ENCODE results near the gene BBC3.
"Not testable (repeated sequence)": the region's sequence is repeated elsewhere in the genome, so short reads cannot be mapped to it uniquely, and the experiment has no call there.

Gene BBC3, protein sequence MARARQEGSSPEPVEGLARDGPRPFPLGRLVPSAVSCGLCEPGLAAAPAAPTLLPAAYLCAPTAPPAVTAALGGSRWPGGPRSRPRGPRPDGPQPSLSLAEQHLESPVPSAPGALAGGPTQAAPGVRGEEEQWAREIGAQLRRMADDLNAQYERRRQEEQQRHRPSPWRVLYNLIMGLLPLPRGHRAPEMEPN
- 15.5 to 42.5 (median 25.2) reads per million in 3 donors for total RNA-seq

DNA sequence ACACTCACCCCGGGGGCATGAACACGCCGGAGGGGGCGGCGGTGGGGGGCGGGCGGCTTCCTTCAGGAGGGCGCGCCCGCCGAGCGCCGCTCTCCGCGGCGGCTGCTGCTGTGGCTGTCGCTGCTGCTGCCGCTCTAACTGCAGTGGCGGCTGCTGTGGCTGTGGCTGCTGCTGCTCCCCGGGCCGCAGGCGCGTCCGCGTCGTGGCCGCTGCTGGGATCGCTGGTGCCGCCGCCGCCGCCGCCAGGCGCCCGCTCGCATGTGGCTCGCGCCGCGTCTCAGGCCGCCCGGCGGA is at the start of gene BBC3:
TSS of gene BBC3 (minus strand) at position 279 of the 294 bp plus-strand sequence. CDS start 2,768 bp downstream, outside the sequence.
- Histone ChIP-seq H3K27ac (ENCODE audit: insufficient read depth, low read length, poor library complexity, severe bottlenecking) (peak within 1 kb of the TSS; percentile 83), H3K27me3 (replicated peaks; ENCODE audit: control insufficient read depth, insufficient read depth, low read length, poor library complexity, severe bottlenecking) (no peaks in the 10 kb centered on the region), H3K4me1 (ENCODE audit: control insufficient read depth, insufficient read depth, low read length, poor library complexity, severe bottlenecking) (peaks cover 38% of the 10 kb centered on the region), H3K9me3 (ENCODE audit: control insufficient read depth, low read length) (no peaks in the 10 kb centered on the region), H3K36me3 (ENCODE audit: control insufficient read depth, insufficient read depth, low read length) (no peaks in the 10 kb centered on the region), H3K4me3 (ENCODE audit: insufficient read depth, low read depth, low read length, poor library complexity, severe bottlenecking) (peak within 1 kb of the TSS; percentile 84)
- no peak for DNase-seq

DNA sequence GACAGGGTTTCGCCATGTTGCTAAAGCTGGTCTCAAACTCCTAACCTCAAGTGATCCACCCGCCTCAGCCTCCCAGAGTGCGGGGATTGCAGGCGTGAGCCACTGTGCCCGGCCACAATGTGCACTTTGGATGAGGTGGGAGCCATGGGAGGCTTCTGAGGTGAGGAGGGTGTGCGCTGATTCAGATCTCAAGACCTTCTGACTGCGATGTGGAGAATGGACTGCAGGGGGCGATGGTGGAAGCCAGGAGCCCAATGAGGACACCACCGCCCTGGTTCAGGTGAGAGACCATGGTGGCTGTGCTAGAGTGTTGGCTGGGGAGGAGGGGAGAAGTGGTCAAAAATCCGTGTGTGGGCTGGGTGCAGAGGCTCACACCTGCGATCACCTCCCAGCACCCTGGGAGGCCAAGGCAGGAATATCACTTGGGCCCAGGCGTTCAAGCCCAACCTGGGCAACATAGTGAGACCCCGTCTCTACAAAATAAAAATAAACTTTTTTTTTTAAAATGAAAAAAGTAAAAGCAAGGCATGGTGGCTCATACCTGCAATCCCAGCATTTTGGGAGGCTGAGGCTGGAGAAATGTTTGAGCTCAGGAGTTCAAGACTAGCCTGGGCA is 49.3 kb upstream of the BBC3 start:
- H3K27ac ChIP-seq (ENCODE audit: insufficient read depth, low read length, poor library complexity, severe bottlenecking): no peak overlapping the region
- no peaks in the 10 kb centered on the region for H3K36me3 ChIP-seq (ENCODE audit: control insufficient read depth, insufficient read depth, low read length)
- H3K4me1 ChIP-seq (ENCODE audit: control insufficient read depth, insufficient read depth, low read length, poor library complexity, severe bottlenecking): no peaks in the 10 kb centered on the region
- peak in 1 of 3 donors; percentile 25 for DNase-seq
- H3K9me3 ChIP-seq (ENCODE audit: control insufficient read depth, low read length): no peaks in the 10 kb centered on the region
- H3K4me3 ChIP-seq (ENCODE audit: insufficient read depth, low read depth, low read length, poor library complexity, severe bottlenecking): no peak overlapping the region
- H3K27me3 ChIP-seq (replicated peaks; ENCODE audit: control insufficient read depth, insufficient read depth, low read length, poor library complexity, severe bottlenecking): no peaks in the 10 kb centered on the region

DNA sequence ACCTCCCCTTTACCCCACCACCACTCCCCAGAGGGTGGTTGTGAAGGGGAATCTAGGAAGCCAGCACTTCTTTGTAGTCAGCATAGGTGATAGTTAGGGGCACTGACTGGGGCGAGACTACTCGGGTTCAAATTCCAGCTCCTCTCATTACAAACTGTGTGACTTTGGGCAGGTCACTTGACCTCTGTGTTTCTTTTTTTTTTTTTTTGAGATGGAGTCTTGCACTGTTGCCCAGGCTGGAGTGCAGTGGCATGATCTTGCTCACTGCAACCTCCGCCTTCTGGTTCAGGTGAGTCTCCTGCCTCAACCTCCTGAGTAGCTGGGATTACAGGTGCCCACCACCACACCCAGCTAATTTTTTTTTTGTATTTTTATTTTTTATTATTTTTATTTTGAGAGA is 45.5 kb upstream of the BBC3 start:
- not testable (repeated sequence) for H3K9me3 ChIP-seq (ENCODE audit: control insufficient read depth, low read length); H3K27ac ChIP-seq (ENCODE audit: insufficient read depth, low read length, poor library complexity, severe bottlenecking); H3K36me3 ChIP-seq (ENCODE audit: control insufficient read depth, insufficient read depth, low read length); H3K27me3 ChIP-seq (replicated peaks; ENCODE audit: control insufficient read depth, insufficient read depth, low read length, poor library complexity, severe bottlenecking); H3K4me1 ChIP-seq (ENCODE audit: control insufficient read depth, insufficient read depth, low read length, poor library complexity, severe bottlenecking); DNase-seq; H3K4me3 ChIP-seq (ENCODE audit: insufficient read depth, low read depth, low read length, poor library complexity, severe bottlenecking)

DNA sequence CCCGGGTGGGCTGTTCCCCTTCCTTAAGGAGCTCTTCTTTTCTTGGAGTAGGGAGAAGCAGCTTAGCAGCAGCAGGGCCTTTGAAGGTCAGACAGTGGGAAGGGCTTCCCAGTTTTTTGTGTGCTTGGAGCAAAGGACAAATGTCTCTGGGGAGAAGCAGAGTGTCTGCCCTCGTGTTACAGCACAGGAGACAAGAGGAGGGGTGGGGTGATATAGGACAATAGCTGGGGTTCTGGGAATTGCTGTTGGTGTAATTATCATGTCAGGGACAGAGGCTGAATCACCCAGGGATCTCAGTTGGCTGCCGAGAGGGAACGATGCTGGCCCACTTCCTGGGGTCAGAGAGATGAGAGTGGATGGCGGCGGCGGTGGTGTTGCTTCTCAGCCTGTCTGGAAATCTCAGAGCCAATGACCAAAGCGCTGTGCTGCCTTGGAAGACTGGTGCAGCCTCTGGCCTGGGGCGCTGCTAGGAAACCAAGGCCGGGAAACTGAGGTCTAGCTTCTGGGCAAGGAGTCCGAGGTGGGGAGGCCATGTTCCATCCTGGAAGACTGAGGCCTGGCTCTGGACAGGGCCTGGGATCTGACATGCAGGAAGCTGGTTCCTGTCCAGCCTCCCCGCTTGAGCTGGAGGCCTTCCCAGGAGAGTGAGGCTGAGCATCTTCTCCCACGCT is 44.9 kb upstream of the BBC3 start:
- H3K27ac ChIP-seq (ENCODE audit: insufficient read depth, low read length, poor library complexity, severe bottlenecking): no peak overlapping the region
- peaks cover 4% of the 10 kb centered on the region for H3K36me3 ChIP-seq (ENCODE audit: control insufficient read depth, insufficient read depth, low read length)
- H3K9me3 ChIP-seq (ENCODE audit: control insufficient read depth, low read length): no peaks in the 10 kb centered on the region
- H3K4me3 ChIP-seq (ENCODE audit: insufficient read depth, low read depth, low read length, poor library complexity, severe bottlenecking): no peak overlapping the region
- DNase-seq: no peak
- no peaks in the 10 kb centered on the region for H3K27me3 ChIP-seq (replicated peaks; ENCODE audit: control insufficient read depth, insufficient read depth, low read length, poor library complexity, severe bottlenecking)
- peaks cover 3% of the 10 kb centered on the region for H3K4me1 ChIP-seq (ENCODE audit: control insufficient read depth, insufficient read depth, low read length, poor library complexity, severe bottlenecking)

DNA sequence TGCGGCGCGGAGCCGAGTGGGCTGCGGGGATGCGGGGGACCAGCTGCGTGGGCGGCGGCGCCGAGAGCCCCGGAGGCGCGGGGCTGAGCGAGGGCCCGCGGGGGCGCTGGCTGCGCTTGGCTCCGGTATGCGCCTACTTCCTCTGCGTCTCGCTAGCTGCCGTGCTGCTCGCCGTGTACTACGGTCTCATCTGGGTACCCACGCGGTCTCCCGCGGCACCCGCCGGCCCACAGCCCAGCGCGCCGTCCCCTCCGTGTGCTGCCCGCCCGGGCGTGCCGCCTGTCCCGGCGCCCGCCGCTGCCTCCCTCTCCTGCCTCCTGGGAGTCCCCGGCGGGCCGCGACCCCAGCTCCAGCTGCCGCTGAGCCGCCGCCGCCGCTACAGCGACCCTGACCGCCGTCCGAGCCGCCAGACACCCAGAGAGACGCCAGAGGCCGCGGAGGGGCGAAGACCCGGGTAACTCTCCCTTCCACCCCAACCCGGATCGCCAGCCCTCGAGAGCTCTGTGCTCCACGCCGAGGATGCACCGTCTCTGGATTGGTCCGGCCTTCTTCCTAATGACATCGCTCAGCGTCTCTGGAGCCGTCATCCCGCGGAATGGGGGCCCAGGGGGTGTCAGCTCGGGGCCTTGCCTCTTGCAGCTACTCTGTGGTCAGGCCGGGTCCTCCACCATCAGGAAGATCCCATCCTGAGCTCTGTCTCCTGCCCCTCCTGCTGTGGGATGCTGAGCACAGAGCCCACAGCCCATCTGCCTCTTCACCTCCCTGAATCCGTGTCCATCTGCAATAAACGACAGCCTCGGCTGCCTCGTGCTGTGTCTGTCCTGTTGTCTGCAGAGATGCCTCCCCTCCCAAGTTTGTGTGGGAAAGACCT is 44.1 kb upstream of the BBC3 start:
- Histone ChIP-seq H3K27ac (ENCODE audit: insufficient read depth, low read length, poor library complexity, severe bottlenecking) (peak overlapping the region; percentile 48), H3K9me3 (ENCODE audit: control insufficient read depth, low read length) (no peaks in the 10 kb centered on the region), H3K4me3 (ENCODE audit: insufficient read depth, low read depth, low read length, poor library complexity, severe bottlenecking) (peak overlapping the region; percentile 37), H3K36me3 (ENCODE audit: control insufficient read depth, insufficient read depth, low read length) (peaks cover 12% of the 10 kb centered on the region), H3K4me1 (ENCODE audit: control insufficient read depth, insufficient read depth, low read length, poor library complexity, severe bottlenecking) (peaks cover 3% of the 10 kb centered on the region), H3K27me3 (replicated peaks; ENCODE audit: control insufficient read depth, insufficient read depth, low read length, poor library complexity, severe bottlenecking) (no peaks in the 10 kb centered on the region)
- no peak for DNase-seq

DNA sequence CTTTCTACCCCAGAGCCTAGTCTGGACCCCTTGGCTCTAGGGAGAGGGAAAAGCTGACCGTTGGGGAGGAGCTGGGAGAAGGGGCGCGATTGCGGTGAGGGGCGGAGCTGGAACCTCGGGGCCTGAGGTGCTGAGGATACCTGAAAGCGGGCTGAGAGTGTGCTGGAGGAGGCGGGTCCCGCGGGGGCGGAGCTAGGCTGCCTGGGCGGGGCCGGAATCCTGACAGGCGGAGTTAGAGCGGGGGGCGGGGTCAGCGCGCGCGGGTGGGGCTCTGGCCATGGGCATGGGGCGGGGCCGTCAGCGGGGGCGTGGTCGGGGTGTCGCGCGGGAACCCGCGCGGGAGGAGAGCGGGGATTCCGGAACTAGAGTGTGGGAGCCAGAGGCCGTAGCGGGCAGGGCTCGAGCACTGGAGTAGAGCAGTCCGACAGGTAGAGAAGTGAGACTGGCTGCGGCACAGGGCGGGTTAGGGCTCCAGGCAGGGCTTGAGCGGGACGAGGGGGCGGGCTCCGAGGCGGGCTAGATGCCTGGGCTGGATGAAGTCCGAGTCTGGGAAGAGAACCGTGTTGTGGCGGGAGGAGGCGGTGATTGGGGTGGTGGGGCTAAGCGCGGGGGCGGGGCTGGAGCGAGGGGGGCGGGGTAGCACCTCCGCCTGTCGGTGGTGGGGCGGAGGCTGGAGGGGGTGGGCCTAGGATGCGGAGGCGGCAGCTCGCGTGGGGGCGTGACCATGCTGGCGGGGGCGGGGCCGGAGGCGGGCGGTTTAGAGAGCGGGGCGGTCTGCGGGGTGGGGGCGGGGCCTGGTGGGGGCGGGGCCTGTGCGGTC is 43.3 kb upstream of the BBC3 start, which contains the start of gene INAFM1:
TSS of gene INAFM1 (plus strand) at position 815 of the 820 bp plus-strand sequence. CDS start 35 bp downstream, outside the sequence.
- DNase-seq: peak; percentile 97 to 100 (median 99)
- peak within 1 kb of the TSS; percentile 81 for H3K4me3 ChIP-seq (ENCODE audit: insufficient read depth, low read depth, low read length, poor library complexity, severe bottlenecking)
- peaks cover 3% of the 10 kb centered on the region for H3K4me1 ChIP-seq (ENCODE audit: control insufficient read depth, insufficient read depth, low read length, poor library complexity, severe bottlenecking)
- peaks cover 13% of the 10 kb centered on the region for H3K36me3 ChIP-seq (ENCODE audit: control insufficient read depth, insufficient read depth, low read length)
- peak within 1 kb of the TSS; percentile 95 for H3K27ac ChIP-seq (ENCODE audit: insufficient read depth, low read length, poor library complexity, severe bottlenecking)
- H3K27me3 ChIP-seq (replicated peaks; ENCODE audit: control insufficient read depth, insufficient read depth, low read length, poor library complexity, severe bottlenecking): no peaks in the 10 kb centered on the region
- no peaks in the 10 kb centered on the region for H3K9me3 ChIP-seq (ENCODE audit: control insufficient read depth, low read length)

GRCh38 chr19:47273313-47274070 is 42.5 kb upstream of the BBC3 start:
- Histone ChIP-seq H3K4me3 (ENCODE audit: insufficient read depth, low read depth, low read length, poor library complexity, severe bottlenecking) (peak overlapping the region; percentile 81), H3K36me3 (ENCODE audit: control insufficient read depth, insufficient read depth, low read length) (peaks cover 13% of the 10 kb centered on the region), H3K4me1 (ENCODE audit: control insufficient read depth, insufficient read depth, low read length, poor library complexity, severe bottlenecking) (peaks cover 3% of the 10 kb centered on the region), H3K27me3 (replicated peaks; ENCODE audit: control insufficient read depth, insufficient read depth, low read length, poor library complexity, severe bottlenecking) (no peaks in the 10 kb centered on the region), H3K27ac (ENCODE audit: insufficient read depth, low read length, poor library complexity, severe bottlenecking) (peak overlapping the region; percentile 95), H3K9me3 (ENCODE audit: control insufficient read depth, low read length) (no peaks in the 10 kb centered on the region)
- DNase-seq: peak; percentile 74 to 85 (median 80)

GRCh38 chr19:47272448-47273312 is 41.7 kb upstream of the BBC3 start:
- Histone ChIP-seq H3K9me3 (ENCODE audit: control insufficient read depth, low read length) (no peaks in the 10 kb centered on the region), H3K27ac (ENCODE audit: insufficient read depth, low read length, poor library complexity, severe bottlenecking) (peak overlapping the region; percentile 95), H3K4me3 (ENCODE audit: insufficient read depth, low read depth, low read length, poor library complexity, severe bottlenecking) (peak overlapping the region; percentile 81), H3K27me3 (replicated peaks; ENCODE audit: control insufficient read depth, insufficient read depth, low read length, poor library complexity, severe bottlenecking) (no peaks in the 10 kb centered on the region), H3K4me1 (ENCODE audit: control insufficient read depth, insufficient read depth, low read length, poor library complexity, severe bottlenecking) (peaks cover 3% of the 10 kb centered on the region), H3K36me3 (ENCODE audit: control insufficient read depth, insufficient read depth, low read length) (peaks cover 13% of the 10 kb centered on the region)
- peak in 1 of 3 donors; percentile 40 for DNase-seq
